ENCODE measurements around the gene UQCRC2. TPM values are rescaled to one million over a fixed set of nuclear protein-coding genes. Genes with fewer than 3 reads are reported as not detected.

UQCRC2 gene
- total RNA-seq, 1 donor from 2014 or later: 175 TPM

- no peak for DNase-seq (ENCODE audit: low read depth, low spot score)
- TF ChIP-seq, protein P1, sequence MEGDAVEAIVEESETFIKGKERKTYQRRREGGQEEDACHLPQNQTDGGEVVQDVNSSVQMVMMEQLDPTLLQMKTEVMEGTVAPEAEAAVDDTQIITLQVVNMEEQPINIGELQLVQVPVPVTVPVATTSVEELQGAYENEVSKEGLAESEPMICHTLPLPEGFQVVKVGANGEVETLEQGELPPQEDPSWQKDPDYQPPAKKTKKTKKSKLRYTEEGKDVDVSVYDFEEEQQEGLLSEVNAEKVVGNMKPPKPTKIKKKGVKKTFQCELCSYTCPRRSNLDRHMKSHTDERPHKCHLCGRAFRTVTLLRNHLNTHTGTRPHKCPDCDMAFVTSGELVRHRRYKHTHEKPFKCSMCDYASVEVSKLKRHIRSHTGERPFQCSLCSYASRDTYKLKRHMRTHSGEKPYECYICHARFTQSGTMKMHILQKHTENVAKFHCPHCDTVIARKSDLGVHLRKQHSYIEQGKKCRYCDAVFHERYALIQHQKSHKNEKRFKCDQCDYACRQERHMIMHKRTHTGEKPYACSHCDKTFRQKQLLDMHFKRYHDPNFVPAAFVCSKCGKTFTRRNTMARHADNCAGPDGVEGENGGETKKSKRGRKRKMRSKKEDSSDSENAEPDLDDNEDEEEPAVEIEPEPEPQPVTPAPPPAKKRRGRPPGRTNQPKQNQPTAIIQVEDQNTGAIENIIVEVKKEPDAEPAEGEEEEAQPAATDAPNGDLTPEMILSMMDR (conservative IDR thresholded peaks at IDR 0.05): no peak
- no peaks in the 10 kb centered on the region for H3K9me3 Mint-ChIP-seq
- H3K36me3 Mint-ChIP-seq (ENCODE audit: low read depth): no peaks in the 10 kb centered on the region
- no peaks in the 10 kb centered on the region for H3K27me3 Mint-ChIP-seq (ENCODE audit: low read depth)
- no peaks in the 10 kb centered on the region for H3K4me1 Mint-ChIP-seq
- no peak overlapping the region for H3K4me3 Mint-ChIP-seq
- no peak overlapping the region for H3K27ac Mint-ChIP-seq (ENCODE audit: unreplicated experiment)
These were observed 36.6 kb downstream of the UQCRC2 start for GRCh38 chr16:21989751-21990150.

DNA sequence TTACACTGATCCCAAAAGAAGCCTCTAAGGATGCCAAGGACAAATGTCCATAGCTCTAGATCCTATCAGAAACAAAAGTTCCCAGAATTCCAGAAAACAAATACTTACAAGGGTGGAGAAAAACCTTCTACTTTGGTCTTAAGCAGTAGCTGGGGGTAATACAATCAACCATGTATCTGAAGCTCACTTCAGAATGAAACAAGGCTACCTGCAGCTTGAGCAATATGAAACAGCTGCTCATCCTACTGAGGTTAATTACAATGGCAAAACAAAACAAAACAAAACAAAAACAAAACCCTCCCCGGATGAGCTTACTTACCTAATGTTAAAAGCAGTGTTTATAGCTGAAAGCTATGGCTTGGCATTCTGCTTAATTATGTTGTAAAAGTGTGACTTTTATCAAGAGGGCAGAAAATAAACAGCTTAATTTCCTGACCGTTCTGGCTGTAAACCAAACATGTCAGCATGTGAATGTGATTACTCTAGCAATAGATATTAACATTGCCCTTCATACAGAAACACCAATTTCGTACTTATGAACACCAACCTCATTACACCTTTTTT is 37.3 kb downstream of the UQCRC2 start:
- TF ChIP-seq, protein P1 (conservative IDR thresholded peaks at IDR 0.05): no peak
- Mint-ChIP-seq H3K4me1 (no peaks in the 10 kb centered on the region), H3K27me3 (ENCODE audit: low read depth) (no peaks in the 10 kb centered on the region), H3K36me3 (ENCODE audit: low read depth) (no peaks in the 10 kb centered on the region), H3K9me3 (no peaks in the 10 kb centered on the region), H3K4me3 (no peak overlapping the region), H3K27ac (ENCODE audit: unreplicated experiment) (no peak overlapping the region)
- DNase-seq (ENCODE audit: low read depth, low spot score): no peak

- H3K4me1 Mint-ChIP-seq: no peaks in the 10 kb centered on the region
- no peak overlapping the region for H3K4me3 Mint-ChIP-seq
- H3K9me3 Mint-ChIP-seq: no peaks in the 10 kb centered on the region
- no peak for DNase-seq (ENCODE audit: low read depth, low spot score)
- TF ChIP-seq, protein P1 (conservative IDR thresholded peaks at IDR 0.05): no peak
- no peaks in the 10 kb centered on the region for H3K36me3 Mint-ChIP-seq (ENCODE audit: low read depth)
- no peaks in the 10 kb centered on the region for H3K27me3 Mint-ChIP-seq (ENCODE audit: low read depth)
- no peak overlapping the region for H3K27ac Mint-ChIP-seq (ENCODE audit: unreplicated experiment)
These were observed 38.5 kb downstream of the UQCRC2 start for GRCh38 chr16:21991621-21992020.

- Mint-ChIP-seq H3K27me3 (ENCODE audit: low read depth) (no peaks in the 10 kb centered on the region), H3K9me3 (no peaks in the 10 kb centered on the region), H3K4me3 (no peak overlapping the region), H3K4me1 (no peaks in the 10 kb centered on the region), H3K36me3 (ENCODE audit: low read depth) (no peaks in the 10 kb centered on the region), H3K27ac (ENCODE audit: unreplicated experiment) (no peak overlapping the region)
- TF ChIP-seq, protein P1 (conservative IDR thresholded peaks at IDR 0.05): no peak
- no peak for DNase-seq (ENCODE audit: low read depth, low spot score)
These were observed 41.8 kb downstream of the UQCRC2 start for GRCh38 chr16:21994856-21995465.

- H3K27ac Mint-ChIP-seq (ENCODE audit: unreplicated experiment): no peak overlapping the region
- H3K36me3 Mint-ChIP-seq (ENCODE audit: low read depth): no peaks in the 10 kb centered on the region
These were observed 43.9 kb downstream of the UQCRC2 start for GRCh38 chr16:21996923-21997696.

More at GRCh38 chr16:21996923-21997696, 43.9 kb downstream of the UQCRC2 start:
- DNase-seq (ENCODE audit: low read depth, low spot score): no peak
- H3K9me3 Mint-ChIP-seq: no peaks in the 10 kb centered on the region
- TF ChIP-seq, protein P1 (conservative IDR thresholded peaks at IDR 0.05): no peak
- H3K27me3 Mint-ChIP-seq (ENCODE audit: low read depth): no peaks in the 10 kb centered on the region
- H3K4me1 Mint-ChIP-seq: peaks cover 9% of the 10 kb centered on the region
- H3K4me3 Mint-ChIP-seq: no peak overlapping the region

Data from neural crest cell (in vitro differentiated cells).